Measurements from ENCODE around the gene DBR1.

The DBR1 gene

DNA sequence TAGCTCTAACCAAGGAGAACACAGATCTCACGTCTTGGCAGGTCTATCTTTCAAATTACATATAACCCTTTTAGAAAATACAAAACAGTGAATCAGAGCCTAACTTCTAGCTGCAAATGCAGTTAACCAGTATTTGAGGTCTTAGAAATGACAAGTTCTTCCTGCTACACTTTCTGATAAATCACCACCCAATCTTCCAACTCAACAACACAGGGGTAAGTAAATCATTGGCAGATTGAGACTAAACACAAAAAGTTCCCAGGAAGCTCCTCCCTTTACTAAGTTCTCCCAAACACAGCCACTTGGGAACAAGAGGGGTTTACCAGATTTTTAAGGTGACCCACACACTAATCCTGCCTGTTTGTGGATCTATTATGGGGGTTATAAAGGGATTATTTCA is 42.5 kb downstream of the DBR1 start, which contains the start of gene A4GNT:
TSS of gene A4GNT (minus strand) at position 152 of the 400 bp plus-strand sequence. CDS start 1,134 bp downstream, outside the sequence.
- no peak within 1 kb of the TSS for H3K4me3 ChIP-seq (ENCODE audit: low read length)
- no peak for DNase-seq (ENCODE audit: low read depth, low spot score)

- no peak for DNase-seq (ENCODE audit: low read depth, low spot score)
Observed at GRCh38 chr3:138127636-138128365, 46.9 kb downstream of the DBR1 start.

DNA sequence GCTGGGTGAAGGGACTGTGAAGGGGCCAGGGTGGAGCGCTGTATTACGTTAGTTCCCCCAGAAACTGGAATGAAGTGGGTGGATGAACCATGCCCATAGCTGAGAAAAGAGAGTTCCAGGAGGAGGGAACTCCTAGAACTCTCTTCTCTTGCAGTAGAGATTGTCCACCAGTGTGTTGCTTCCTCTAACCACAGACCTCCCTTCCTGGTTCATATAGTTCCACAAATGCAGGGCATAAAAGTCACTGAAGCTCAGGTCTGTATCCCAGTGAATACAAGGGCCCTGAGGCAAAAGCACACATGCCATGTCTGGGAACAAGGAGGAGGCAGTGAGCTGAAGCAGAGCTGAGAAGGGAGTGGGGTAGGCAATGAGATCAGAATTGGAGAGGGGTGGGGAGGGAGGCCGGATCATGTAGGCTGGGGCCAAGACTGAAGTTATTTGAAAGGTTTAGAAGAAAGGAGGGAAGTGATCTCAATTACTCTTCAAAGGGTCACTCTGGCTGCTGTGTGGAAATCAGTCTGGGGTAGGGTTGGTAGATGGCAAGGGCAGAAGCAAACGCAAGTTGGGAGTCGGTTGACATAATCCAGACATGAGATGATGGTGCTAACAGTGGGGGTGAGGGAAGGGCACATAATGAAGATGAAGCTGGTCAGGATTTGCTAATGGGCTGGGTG is 49.0 kb downstream of the DBR1 start:
- no peak overlapping the region for H3K4me3 ChIP-seq (ENCODE audit: low read length)
- no peak for DNase-seq (ENCODE audit: low read depth, low spot score)

More at GRCh38 chr3:138127636-138128365, 46.9 kb downstream of the DBR1 start:
- H3K4me3 ChIP-seq (ENCODE audit: low read length) = no peak overlapping the region

DNA sequence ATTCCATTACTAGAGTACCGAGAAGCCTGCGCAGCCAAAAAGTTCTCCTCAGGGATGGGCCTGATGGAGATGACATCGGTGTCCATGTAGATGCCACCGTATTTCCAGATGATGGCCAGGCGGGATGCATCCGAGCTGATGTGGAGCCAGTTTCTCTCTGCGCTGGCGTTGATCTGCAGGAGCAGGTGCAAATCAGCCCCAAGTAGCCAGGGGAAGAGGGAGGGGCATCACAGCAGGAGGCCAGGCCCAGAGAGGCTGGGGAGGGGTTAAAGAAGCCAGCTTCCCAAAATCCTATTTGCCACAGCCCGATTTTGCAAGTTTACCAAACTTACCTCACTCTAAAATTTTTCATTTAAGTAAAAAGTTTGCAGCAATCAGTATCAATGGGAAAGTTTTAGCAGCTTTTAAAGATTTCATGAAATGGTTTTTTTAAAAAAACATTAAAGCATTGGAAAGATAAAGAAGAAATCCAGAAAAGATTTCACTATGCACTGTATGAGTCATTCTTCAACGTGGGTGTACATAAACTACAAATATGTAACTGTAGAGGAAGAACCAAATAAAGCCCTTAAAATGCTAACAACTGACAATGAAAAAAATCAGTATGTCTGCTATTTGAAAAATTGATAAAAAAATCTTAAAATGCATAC is 49.9 kb downstream of the DBR1 start:
- no peak for DNase-seq (ENCODE audit: low read depth, low spot score)

GRCh38 chr3:138124188-138124587 is 50.5 kb downstream of the DBR1 start:
- no peak overlapping the region for H3K4me3 ChIP-seq (ENCODE audit: low read length)

More for the DNA sequence above, 49.9 kb downstream of the DBR1 start:
- H3K4me3 ChIP-seq (ENCODE audit: low read length) = no peak overlapping the region

GRCh38 chr3:138119423-138119766 is 55.3 kb downstream of the DBR1 start:
- no peak overlapping the region for H3K4me3 ChIP-seq (ENCODE audit: low read length)
- DNase-seq (ENCODE audit: low read depth, low spot score) = no peak

More at GRCh38 chr3:138124188-138124587, 50.5 kb downstream of the DBR1 start:
- no peak for DNase-seq (ENCODE audit: low read depth, low spot score)

DNA sequence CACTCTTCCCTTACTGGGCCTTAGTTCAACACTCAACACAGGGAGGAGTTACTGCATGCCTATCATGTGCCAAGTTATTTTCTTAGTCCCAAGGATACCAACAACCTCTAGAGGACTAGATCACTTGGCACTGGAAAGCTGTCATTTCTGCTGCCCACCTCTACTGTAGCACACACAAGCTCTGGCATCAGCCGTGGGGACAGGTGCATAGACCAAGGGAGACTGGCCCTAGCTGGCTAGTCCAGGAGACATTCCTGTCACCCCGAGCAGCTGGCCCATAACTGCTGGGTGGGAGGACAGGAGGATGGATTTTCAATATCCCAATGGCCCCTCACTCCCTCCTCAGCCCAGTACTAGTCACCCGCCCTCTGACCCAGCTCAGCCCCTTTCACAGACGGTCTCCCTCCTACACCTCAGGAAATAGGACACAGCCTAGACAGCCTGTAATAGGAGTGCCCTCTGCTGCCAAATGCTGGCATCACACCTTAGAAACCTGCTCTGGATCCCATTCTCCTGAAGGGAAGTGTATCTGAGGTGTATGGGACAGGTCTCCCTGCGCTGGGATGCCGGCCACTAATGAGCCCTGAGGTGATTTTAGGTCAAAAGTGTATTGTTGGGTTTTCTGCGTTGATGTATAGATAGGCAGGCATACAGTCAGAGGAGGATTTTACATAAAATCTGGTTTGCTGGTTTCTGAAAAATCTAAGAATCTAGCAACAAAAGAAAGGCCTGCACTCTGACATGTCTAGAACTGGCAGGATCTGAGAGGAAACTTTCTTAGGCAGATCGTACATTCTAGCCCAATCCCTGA is 55.9 kb downstream of the DBR1 start:
- peak; percentile 32 for DNase-seq (ENCODE audit: low read depth, low spot score)
- H3K4me3 ChIP-seq (ENCODE audit: low read length) = no peak overlapping the region

- no peak for DNase-seq (ENCODE audit: low read depth, low spot score)
- H3K4me3 ChIP-seq (ENCODE audit: low read length) = peak within 1 kb of the TSS; percentile 53
Observed at GRCh38 chr3:138114988-138115971, 59.4 kb downstream of the DBR1 start, which contains the start of gene DZIP1L. Gene DZIP1L (minus strand): TSS chr3:138115608. CDS start chr3:138103971, 11,637 bp downstream.

DNA sequence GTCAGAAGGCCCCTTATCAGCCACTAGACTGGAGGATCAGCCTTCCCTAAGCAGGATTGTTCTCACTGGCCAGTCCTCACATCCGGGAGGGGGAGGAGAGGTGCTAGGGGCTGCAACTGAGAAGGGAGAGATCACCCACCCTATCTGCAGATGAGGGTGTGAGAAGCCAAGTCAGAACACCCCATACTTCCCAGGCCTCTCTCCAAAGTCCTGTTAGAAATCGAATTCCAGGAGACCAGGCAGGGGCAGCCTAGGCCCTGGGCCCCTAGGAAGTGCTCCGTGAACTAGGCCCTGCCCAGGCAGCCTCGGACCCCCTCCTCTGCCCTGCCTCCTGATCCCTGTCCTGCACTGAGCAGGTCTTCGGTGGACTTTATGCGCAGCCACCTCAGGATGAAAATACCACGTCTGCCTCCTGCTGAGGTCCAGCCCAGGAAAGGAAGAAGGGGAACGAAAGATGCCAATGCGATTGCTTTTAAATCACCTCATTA is 60.2 kb downstream of the DBR1 start:
- peak overlapping the region; percentile 53; the same call in 1 of the 2 replicates for H3K4me3 ChIP-seq (ENCODE audit: low read length)
- no peak for DNase-seq (ENCODE audit: low read depth, low spot score)

DNA sequence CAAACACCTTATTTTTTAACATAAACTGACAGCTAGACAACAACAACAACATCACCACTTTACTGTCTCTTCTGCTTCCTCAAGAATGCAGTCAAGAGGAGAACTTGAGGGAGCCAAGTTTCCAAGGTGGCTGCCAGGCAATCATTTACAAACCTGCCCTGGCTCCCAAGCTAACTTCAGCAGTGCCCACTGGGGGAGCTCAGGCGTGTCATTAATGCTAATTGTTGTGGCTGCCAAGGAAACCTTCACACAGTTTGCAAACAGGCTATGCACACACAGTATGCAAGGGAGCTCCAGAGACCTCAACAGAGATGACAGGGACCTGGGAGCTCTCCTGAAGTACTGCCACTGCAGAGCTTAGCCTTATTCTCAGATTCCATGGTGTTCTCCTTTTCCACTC is 61.4 kb downstream of the DBR1 start:
- H3K4me3 ChIP-seq (ENCODE audit: low read length) = no peak overlapping the region
- DNase-seq (ENCODE audit: low read depth, low spot score) = no peak

DNA sequence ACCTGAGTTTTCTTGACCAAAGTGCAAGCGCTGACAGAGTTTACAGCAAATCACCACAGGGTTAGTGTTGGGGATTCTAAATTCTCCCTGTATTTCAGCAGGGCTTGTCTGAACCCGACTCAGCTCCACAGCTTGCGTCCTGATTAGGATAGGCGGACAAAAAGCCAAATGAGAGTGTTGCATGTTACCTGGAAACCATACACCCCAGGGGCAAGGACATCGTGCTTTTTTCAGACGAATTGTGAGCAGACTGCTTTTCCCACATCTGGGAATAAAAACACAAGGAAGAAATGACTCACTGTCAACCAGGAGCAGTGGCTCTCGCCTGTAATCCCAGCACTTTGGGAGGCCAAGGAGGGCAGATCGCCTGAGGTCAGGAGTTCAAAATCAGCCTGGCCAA is 62.4 kb downstream of the DBR1 start:
- no peak overlapping the region for H3K4me3 ChIP-seq (ENCODE audit: low read length)
- DNase-seq (ENCODE audit: low read depth, low spot score) = no peak
